Esophagus (tissue), 2 donors: ENCODE data around the gene IZUMO2. TPM values are rescaled to one million over a fixed set of nuclear protein-coding genes. Genes with fewer than 3 reads are reported as not detected.
"Not testable (repeated sequence)": the region's sequence is repeated elsewhere in the genome, so short reads cannot be mapped to it uniquely, and the experiment has no call there.

Experiments
- H3K27ac ChIP-seq, 2 donors: one replicate each; pipeline ENCODE4 v1.5.1; 2013; ENCODE audit warnings: low read depth in 2 of 2, mild to moderate bottlenecking in 2 of 2, inconsistent platforms in 1 of 2, low read length in 1 of 2, moderate library complexity in 1 of 2
- H3K27me3 ChIP-seq, 2 donors: one replicate each; pipeline ENCODE4 v1.6.1; 2013; ENCODE audit warnings: low read length in 2 of 2, control low read depth in 1 of 2, mild to moderate bottlenecking in 1 of 2; ENCODE audit not compliant: insufficient read depth in 2 of 2, control insufficient read depth in 1 of 2
- H3K36me3 ChIP-seq, 2 donors: one replicate each; pipeline ENCODE4 v1.6.1; 2013; ENCODE audit warnings: low read length in 1 of 2; ENCODE audit not compliant: control insufficient read depth in 2 of 2, insufficient read depth in 2 of 2
- H3K4me1 ChIP-seq, 2 donors: one replicate each; pipeline ENCODE4 v1.6.1; 2013; ENCODE audit warnings: low read length in 1 of 2; ENCODE audit not compliant: control insufficient read depth in 2 of 2, insufficient read depth in 2 of 2
- H3K4me3 ChIP-seq, 2 donors: one replicate each; pipeline ENCODE4 v1.5.1; 2013; ENCODE audit warnings: low read length in 2 of 2, mild to moderate bottlenecking in 2 of 2, low read depth in 1 of 2, moderate library complexity in 1 of 2
- H3K9me3 ChIP-seq, 2 donors: one replicate each; pipeline ENCODE4 v1.6.1; 2013; ENCODE audit warnings: mild to moderate bottlenecking in 2 of 2, low read depth in 1 of 2, low read length in 1 of 2, moderate library complexity in 1 of 2; ENCODE audit not compliant: control insufficient read depth in 2 of 2, insufficient read depth in 1 of 2
- WGBS, 2 donors: extraction: QIAGEN DNeasy Blood & Tissue Kit; methylation state at CpG; one replicate each; pipeline ENCODE4 v1.1.7; 2013; 5-methylcytosine and 5-hydroxymethylcytosine counted together
- polyA plus RNA-seq, 2 donors: library from polyadenylated mRNA; stranded (reverse); fragments of 200-250 nt; gene quantifications; one replicate each; pipeline ENCODE4 v1.2.3, GENCODE V29; 2013
- donor health status: healthy with polysubstance abuse.
- donor health status: Bipolar disorder and iron deficiency.

The IZUMO2 gene
- polyA plus RNA-seq, 2 donors, result not detected

GRCh38 chr19:50148528-50148927, 14.6 kb downstream of the IZUMO2 start:
- Histone ChIP-seq H3K27ac (no peak overlapping the region), H3K36me3 (no peaks in the 10 kb centered on the region), H3K4me3 (no peak overlapping the region)

GRCh38 chr19:50147462-50148423, 15.3 kb downstream of the IZUMO2 start:
- peak overlapping the region; percentile 49 to 74 for H3K4me3 ChIP-seq
- H3K27ac ChIP-seq, result peak overlapping the region; percentile 24 to 72
- 1% methylated on average over 52 of the region's 52 CpGs for WGBS, 2 donors
- no peaks in the 10 kb centered on the region for H3K4me1 ChIP-seq
- H3K36me3 ChIP-seq, result no peaks in the 10 kb centered on the region
- no peaks in the 10 kb centered on the region for H3K27me3 ChIP-seq
- H3K9me3 ChIP-seq, result no peaks in the 10 kb centered on the region

More at GRCh38 chr19:50148528-50148927, 14.6 kb downstream of the IZUMO2 start:
- no peaks in the 10 kb centered on the region for H3K9me3 ChIP-seq
- no peaks in the 10 kb centered on the region for H3K27me3 ChIP-seq
- no peaks in the 10 kb centered on the region for H3K4me1 ChIP-seq

GRCh38 chr19:50141921-50142320, 21.2 kb downstream of the IZUMO2 start:
- not testable (repeated sequence) for H3K27ac ChIP-seq, H3K36me3 ChIP-seq, H3K4me3 ChIP-seq, H3K27me3 ChIP-seq, H3K9me3 ChIP-seq, H3K4me1 ChIP-seq
- 89 to 100% methylated on average over 1 of the region's 1 CpG for WGBS, 2 donors

GRCh38 chr19:50140118-50140845, 22.8 kb downstream of the IZUMO2 start:
- H3K4me1 ChIP-seq, H3K27me3 ChIP-seq, H3K27ac ChIP-seq, H3K9me3 ChIP-seq, H3K4me3 ChIP-seq, H3K36me3 ChIP-seq: not testable (repeated sequence)
- WGBS, 2 donors, result 89 to 92% methylated on average over 28 to 35 of the region's 36 CpGs

GRCh38 chr19:50136603-50137365, 26.3 kb downstream of the IZUMO2 start:
- not testable (repeated sequence) for H3K36me3 ChIP-seq, H3K9me3 ChIP-seq, H3K4me3 ChIP-seq, H3K27ac ChIP-seq, H3K4me1 ChIP-seq, H3K27me3 ChIP-seq
- 40 to 48% methylated on average over 19 of the region's 23 CpGs for WGBS, 2 donors

- H3K4me3 ChIP-seq, H3K36me3 ChIP-seq, H3K9me3 ChIP-seq, H3K27ac ChIP-seq, H3K4me1 ChIP-seq, H3K27me3 ChIP-seq: not testable (repeated sequence)
- WGBS, 2 donors, result 87 to 89% methylated on average over 10 of the region's 10 CpGs
These were observed 27.1 kb downstream of the IZUMO2 start for GRCh38 chr19:50135856-50136602.

GRCh38 chr19:50134777-50135719, 28.0 kb downstream of the IZUMO2 start:
- WGBS, 2 donors, result 75 to 84% methylated on average over 15 of the region's 21 CpGs
- H3K27me3 ChIP-seq, H3K9me3 ChIP-seq, H3K36me3 ChIP-seq, H3K4me1 ChIP-seq, H3K27ac ChIP-seq, H3K4me3 ChIP-seq: not testable (repeated sequence)

- H3K27ac ChIP-seq, H3K4me3 ChIP-seq, H3K27me3 ChIP-seq, H3K4me1 ChIP-seq, H3K9me3 ChIP-seq, H3K36me3 ChIP-seq: not testable (repeated sequence)
- WGBS, 2 donors, result 57 to 66% methylated on average over 20 to 21 of the region's 31 CpGs
These were observed 29.3 kb downstream of the IZUMO2 start for GRCh38 chr19:50133518-50134492.
